Small intestine (tissue), 7 donors: ENCODE data around the gene KLF7. TPM values are rescaled to one million over a fixed set of nuclear protein-coding genes. Genes with fewer than 3 reads are reported as not detected.
A peak's percentile ranks its signal among the peaks of the same experiment; 100 is the strongest.

ENCODE experiments used
- DNase-seq, 2 donors: peaks; one replicate each; pipeline versions ENCODE4 v3.0.0 to v3.0.0-alpha.2; 2013
- FAIRE-seq: peaks from 2 replicates; lab custom pipeline; 2012; peaks lifted over from hg19 to GRCh38; lab: Jason Lieb, UNC
- H3K27ac ChIP-seq, 3 donors: one replicate each; pipeline ENCODE4 v1.5.1; 2013; ENCODE audit warnings: low read length in 2 of 3, mild to moderate bottlenecking in 2 of 3, control low read depth in 1 of 3, inconsistent platforms in 1 of 3, low read depth in 1 of 3, moderate library complexity in 1 of 3
- H3K27me3 ChIP-seq, 3 donors: one replicate each; pipeline ENCODE4 v1.6.1; 2013; ENCODE audit warnings: low read length in 3 of 3, inconsistent platforms in 1 of 3; ENCODE audit not compliant: control insufficient read depth in 3 of 3, insufficient read depth in 3 of 3
- H3K36me3 ChIP-seq, 3 donors: one replicate each; pipeline ENCODE4 v1.6.1; 2013; ENCODE audit warnings: low read length in 3 of 3, inconsistent platforms in 1 of 3, low read depth in 1 of 3, mild to moderate bottlenecking in 1 of 3, moderate library complexity in 1 of 3; ENCODE audit not compliant: control insufficient read depth in 3 of 3, insufficient read depth in 2 of 3
- H3K4me1 ChIP-seq, 3 donors: one replicate each; pipeline ENCODE4 v1.6.1; 2013; ENCODE audit warnings: low read length in 2 of 3, inconsistent platforms in 1 of 3, low read depth in 1 of 3, mild to moderate bottlenecking in 1 of 3, moderate library complexity in 1 of 3; ENCODE audit not compliant: control insufficient read depth in 3 of 3, insufficient read depth in 2 of 3
- H3K4me3 ChIP-seq, 3 donors: one replicate each; pipeline ENCODE4 v1.5.1; 2013; ENCODE audit warnings: low read length in 3 of 3, control low read depth in 1 of 3, inconsistent platforms in 1 of 3, low read depth in 1 of 3, mild to moderate bottlenecking in 1 of 3, moderate library complexity in 1 of 3
- H3K9me3 ChIP-seq, 2 donors: one replicate each; pipeline ENCODE4 v1.6.1; 2013; ENCODE audit warnings: low read depth in 1 of 2, low read length in 1 of 2; ENCODE audit not compliant: control insufficient read depth in 2 of 2, insufficient read depth in 1 of 2
- WGBS, 3 donors: extraction: QIAGEN DNeasy Blood & Tissue Kit; methylation state at CpG; one replicate each; pipeline ENCODE4 v1.1.7; 2013; 5-methylcytosine and 5-hydroxymethylcytosine counted together
- polyA plus RNA-seq, 4 donors: library from polyadenylated mRNA; stranded (reverse) in 3 of 4; unstranded in 1 of 4; fragments of 200-250 nt in 3 of 4; fragments of 120-200 nt in 1 of 4; gene quantifications; one replicate each; pipeline versions ENCODE4 v1.2.1 to v1.2.3, GENCODE V29; 2013
- donor health status: healthy with polysubstance abuse.
- donor health status: control.
- donor health status: control.
- donor health status: Bipolar disorder and iron deficiency.
- donor health status: healthy.

Gene KLF7
- polyA plus RNA-seq, 4 donors, result 1.1 to 11.7 (median 9.0) TPM

DNA sequence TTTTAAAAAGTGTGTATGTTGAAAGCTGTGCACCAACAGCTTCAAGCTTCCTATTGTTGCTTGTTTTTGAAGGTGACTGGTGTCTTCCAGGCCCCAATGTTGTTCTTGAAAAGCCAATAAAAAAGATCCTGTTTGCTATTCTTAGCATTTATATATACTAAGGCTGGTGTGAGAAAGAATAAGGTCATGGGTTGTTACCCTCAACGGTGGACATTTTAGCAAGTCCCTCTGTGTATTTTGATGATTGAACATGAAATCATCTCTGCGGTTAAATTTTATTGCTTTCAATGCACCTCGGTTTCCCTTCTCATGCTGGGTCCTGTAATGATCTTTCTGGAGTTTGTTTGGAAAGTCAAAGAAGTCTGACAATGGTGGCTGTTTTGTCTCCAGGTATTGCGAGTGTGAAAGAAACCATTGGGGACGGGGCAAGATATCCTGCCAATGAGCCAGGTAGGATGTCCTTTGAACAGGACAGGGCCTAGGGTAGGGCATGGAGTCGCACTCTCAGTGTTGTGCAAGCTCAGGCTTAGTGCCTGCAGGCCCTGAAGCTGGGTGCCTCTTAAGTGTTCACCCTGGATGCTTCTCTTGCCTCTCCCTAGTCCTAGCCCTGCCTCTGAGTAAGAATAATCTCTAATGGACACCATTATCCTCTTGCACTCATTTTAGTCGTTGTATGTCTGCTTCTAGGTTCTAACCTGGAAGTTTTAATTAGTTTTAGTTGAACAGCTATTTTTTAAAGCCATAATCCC is 16.0 kb upstream of the KLF7 start:
- no peak for FAIRE-seq
- H3K27me3 ChIP-seq, result no peaks in the 10 kb centered on the region
- no peak for DNase-seq
- H3K4me1 ChIP-seq, result no peaks in the 10 kb centered on the region
- WGBS, 3 donors, result 86 to 91% (median 88%) methylated on average over 7 of the region's 7 CpGs
- peaks cover 0 to 1% of the 10 kb centered on the region in 2 donors for H3K9me3 ChIP-seq
- no peak overlapping the region for H3K27ac ChIP-seq
- no peak overlapping the region for H3K4me3 ChIP-seq
- no peaks in the 10 kb centered on the region for H3K36me3 ChIP-seq

DNA sequence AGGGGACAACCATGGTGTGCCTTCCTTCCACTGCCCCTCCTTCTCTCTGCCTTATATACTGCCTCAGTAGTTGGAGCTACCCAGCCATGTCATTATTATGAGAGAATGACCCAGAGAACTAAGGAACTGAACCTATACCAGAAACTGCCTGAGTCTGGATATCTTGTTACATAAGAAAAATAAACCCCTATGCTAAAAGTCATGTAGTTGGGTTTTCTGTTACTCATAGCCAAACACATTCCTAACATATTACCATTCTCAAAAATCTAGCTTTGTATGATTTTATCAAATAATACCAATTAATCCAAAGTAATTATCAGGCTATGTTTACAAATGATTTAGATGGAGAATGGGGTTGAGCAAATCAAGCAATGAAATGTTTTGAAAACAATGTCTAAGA is 15.0 kb upstream of the KLF7 start:
- H3K27ac ChIP-seq, result no peak overlapping the region
- H3K36me3 ChIP-seq, result no peaks in the 10 kb centered on the region
- H3K4me3 ChIP-seq, result no peak overlapping the region
- no peaks in the 10 kb centered on the region for H3K9me3 ChIP-seq
- DNase-seq (no peak), FAIRE-seq (no peak)
- no peaks in the 10 kb centered on the region for H3K27me3 ChIP-seq
- no peaks in the 10 kb centered on the region for H3K4me1 ChIP-seq

DNA sequence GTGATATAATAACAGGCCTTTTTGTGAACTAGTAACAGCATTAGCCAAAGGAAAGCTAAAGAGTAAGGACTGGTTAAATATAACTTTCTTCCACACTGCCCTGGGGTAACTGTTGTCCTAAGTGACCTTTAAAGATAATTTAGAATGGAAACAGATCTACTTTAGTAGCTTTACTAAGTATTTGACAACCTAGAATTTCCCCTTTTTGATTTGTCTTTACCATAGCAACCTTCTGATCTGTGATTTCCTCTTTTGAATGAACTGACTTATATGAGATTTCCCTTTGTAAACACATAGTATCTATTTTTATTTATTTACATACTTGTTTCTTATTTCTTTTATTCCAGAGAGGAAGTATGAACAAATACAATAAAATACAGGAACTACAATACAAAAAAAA is 10.5 kb upstream of the KLF7 start:
- no peaks in the 10 kb centered on the region for H3K27me3 ChIP-seq
- no peak overlapping the region for H3K4me3 ChIP-seq
- no peak overlapping the region for H3K27ac ChIP-seq
- H3K36me3 ChIP-seq, result no peaks in the 10 kb centered on the region
- H3K4me1 ChIP-seq, result peaks cover 0 to 3% (median 0%) of the 10 kb centered on the region in 3 donors
- no peak for FAIRE-seq
- no peak for DNase-seq
- H3K9me3 ChIP-seq, result no peaks in the 10 kb centered on the region

DNA sequence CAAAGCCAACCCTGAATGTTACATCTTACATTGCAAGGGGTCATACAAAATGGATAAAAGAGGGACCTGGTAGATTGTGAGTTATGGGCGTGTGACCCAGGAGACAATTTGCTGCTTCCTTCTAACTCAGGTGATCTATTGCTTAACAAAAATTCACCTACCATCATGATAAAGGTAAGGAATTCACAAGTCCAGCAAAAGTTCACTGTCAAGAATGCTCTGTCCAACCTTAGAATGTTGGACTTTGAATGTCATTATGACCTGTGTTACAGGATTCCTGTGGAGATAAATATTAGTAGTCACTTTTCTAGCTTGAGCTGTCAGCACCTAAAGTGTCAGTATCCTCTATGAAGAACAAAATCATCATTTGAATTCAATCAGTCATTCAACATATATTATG is 7.9 kb upstream of the KLF7 start:
- 96 to 97% (median 97%) methylated on average over 1 of the region's 1 CpG for WGBS, 3 donors
- Histone ChIP-seq H3K27me3 (no peaks in the 10 kb centered on the region), H3K4me1 (peaks cover 0 to 3% (median 0%) of the 10 kb centered on the region in 3 donors), H3K36me3 (no peaks in the 10 kb centered on the region), H3K4me3 (no peak overlapping the region), H3K9me3 (no peaks in the 10 kb centered on the region), H3K27ac (no peak overlapping the region)
- no peak for FAIRE-seq
- peak; percentile 8 to 49 for DNase-seq

DNA sequence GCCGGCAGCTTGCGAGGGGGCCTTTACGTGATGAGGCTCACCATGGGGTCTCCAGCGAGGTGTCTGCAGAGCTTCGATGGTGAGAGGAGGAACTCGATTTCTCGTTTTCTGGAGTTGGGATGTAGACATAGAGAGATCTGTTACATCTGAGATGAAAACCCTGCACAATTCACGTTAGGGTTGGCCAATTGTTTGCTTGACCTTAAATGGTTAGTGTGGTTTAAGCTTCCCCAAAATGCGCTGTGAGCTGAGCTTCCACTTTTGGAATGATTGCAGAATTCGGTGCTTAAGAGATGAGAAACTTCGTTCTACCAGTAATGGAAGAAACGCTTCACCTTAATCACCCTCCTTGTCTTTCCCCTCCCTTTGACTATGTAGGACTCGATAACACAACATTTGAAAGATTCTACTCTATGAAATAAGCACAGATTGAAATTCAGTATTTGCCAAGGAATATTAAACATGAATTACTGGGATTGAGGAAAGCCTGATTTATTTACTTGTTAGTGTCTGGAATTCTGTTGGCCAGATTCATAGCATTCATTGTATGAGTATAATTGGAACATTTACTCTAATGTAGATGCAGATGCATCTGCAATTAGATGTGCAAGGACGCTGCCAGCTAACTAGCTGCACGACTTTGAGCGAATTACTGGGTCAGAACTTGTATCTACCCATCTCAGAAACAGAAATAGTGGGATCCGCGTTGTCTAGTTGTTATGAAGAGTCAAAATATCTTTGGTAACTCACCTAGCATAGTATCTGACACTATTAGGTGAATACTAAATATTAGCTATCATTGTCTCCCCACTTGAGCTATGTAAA is 1.6 kb upstream of the KLF7 start:
- no peaks in the 10 kb centered on the region for H3K36me3 ChIP-seq
- H3K27ac ChIP-seq, result peak overlapping the region; percentile 30 to 100 (median 91)
- peaks cover 0 to 17% (median 0%) of the 10 kb centered on the region in 3 donors for H3K27me3 ChIP-seq
- WGBS, 3 donors, result 29 to 36% (median 29%) methylated on average over 18 of the region's 18 CpGs
- no peak for FAIRE-seq
- DNase-seq, result no peak
- peaks cover 0 to 9% (median 2%) of the 10 kb centered on the region in 3 donors for H3K4me1 ChIP-seq
- peak overlapping the region; percentile 56 to 90 (median 68) for H3K4me3 ChIP-seq
- no peaks in the 10 kb centered on the region for H3K9me3 ChIP-seq

DNA sequence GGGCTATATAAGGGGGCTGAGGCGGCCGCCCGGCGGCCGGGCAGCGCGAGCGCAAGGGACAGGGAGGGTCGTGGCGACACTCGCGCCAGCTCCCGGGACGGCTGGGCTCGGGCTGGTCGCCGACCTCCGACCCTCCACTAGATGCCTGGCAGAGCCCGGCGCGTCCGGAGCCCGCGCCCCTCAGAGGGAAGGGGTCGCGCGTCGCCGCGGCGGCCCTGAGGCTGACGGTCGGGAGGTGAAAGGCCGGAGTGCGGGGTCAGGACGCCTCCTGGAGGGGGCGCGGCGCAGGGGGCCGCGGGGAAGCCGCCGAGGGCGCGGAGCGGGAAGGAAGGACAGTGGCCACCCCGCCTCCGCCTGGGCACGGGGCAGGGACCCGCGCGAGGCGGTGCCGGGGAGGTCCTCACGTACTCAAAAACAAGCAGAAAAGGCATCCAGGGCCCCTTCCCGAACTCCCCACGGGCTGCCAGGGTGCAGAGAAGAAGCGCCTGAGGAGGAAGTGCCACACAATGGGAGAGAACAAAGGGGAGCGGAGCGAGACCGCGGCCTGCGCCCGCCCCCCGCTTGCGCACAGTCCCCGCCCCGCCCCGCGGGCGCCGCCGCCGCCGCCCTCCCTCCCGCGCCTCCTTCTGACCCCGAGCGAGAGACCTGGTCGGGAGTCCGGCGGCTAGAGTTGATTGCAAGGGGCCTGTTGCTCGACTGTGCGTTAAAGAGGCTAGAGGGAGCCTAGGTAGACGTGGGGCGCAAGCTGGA is 776 bp upstream of the KLF7 start:
- WGBS, 3 donors, result 0 to 1% (median 1%) methylated on average over 73 to 86 of the region's 86 CpGs
- DNase-seq (peak; percentile 74 to 81), FAIRE-seq (no peak)
- Histone ChIP-seq H3K9me3 (no peaks in the 10 kb centered on the region), H3K27me3 (peaks cover 0 to 17% (median 0%) of the 10 kb centered on the region in 3 donors), H3K4me1 (peaks cover 0 to 9% (median 6%) of the 10 kb centered on the region in 3 donors), H3K36me3 (no peaks in the 10 kb centered on the region), H3K27ac (peak overlapping the region; percentile 91 to 100 (median 99)), H3K4me3 (peak overlapping the region; percentile 56 to 90 (median 68))

DNA sequence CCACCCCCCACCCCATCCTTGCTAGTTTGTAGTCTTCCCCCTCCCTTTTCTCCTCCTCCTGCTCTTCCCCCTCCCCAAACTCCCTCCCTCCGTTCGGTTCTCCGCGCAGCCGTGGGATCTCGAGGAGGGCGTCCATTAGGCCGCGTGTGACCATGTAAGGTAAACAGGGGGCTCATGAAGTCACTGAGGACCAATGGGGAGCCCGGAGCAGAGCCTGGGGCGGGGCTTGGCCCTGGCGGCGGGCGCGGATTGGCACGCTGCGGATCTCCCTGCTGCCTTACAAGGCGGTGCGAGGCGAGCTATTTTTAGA is 246 bp upstream of the KLF7 start:
- Histone ChIP-seq H3K27ac (peak overlapping the region; percentile 91 to 100 (median 99)), H3K36me3 (no peaks in the 10 kb centered on the region), H3K27me3 (peaks cover 0 to 17% (median 0%) of the 10 kb centered on the region in 3 donors), H3K4me1 (peaks cover 0 to 9% (median 8%) of the 10 kb centered on the region in 3 donors), H3K9me3 (no peaks in the 10 kb centered on the region), H3K4me3 (peak overlapping the region; percentile 63 to 90 (median 68))
- FAIRE-seq (no peak), DNase-seq (peak; percentile 96 to 98)
- 0% methylated on average over 16 to 20 of the region's 20 CpGs for WGBS, 3 donors
